ENCODE data around the gene TPRG1L.

TPRG1L gene

DNA sequence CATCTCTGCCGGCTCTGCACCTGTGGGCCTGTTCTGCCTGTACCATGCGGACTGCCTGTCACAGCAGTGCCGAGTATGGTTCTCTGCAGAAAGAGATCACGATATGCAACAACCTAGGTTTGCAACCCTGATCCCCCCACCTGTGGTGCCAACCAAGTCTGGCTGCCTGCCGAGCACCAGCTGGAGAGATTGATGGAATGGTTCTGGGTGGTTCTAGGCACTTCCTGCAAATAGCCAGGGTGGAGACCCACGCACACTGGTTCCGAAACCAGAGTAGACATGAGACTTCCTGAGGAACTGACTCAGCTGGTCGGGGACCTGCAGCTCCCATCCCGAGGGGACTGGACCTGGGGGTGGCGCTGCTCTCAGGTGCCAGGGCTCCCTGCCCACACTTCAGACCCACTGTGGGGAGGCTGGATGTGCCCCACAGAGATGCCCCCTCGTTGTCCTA, 5.4 kb downstream of the TPRG1L start:
- DNase-seq: no peak

- no peak for DNase-seq
Observed at GRCh38 chr1:3630914-3631313, 6.1 kb downstream of the TPRG1L start.

DNA sequence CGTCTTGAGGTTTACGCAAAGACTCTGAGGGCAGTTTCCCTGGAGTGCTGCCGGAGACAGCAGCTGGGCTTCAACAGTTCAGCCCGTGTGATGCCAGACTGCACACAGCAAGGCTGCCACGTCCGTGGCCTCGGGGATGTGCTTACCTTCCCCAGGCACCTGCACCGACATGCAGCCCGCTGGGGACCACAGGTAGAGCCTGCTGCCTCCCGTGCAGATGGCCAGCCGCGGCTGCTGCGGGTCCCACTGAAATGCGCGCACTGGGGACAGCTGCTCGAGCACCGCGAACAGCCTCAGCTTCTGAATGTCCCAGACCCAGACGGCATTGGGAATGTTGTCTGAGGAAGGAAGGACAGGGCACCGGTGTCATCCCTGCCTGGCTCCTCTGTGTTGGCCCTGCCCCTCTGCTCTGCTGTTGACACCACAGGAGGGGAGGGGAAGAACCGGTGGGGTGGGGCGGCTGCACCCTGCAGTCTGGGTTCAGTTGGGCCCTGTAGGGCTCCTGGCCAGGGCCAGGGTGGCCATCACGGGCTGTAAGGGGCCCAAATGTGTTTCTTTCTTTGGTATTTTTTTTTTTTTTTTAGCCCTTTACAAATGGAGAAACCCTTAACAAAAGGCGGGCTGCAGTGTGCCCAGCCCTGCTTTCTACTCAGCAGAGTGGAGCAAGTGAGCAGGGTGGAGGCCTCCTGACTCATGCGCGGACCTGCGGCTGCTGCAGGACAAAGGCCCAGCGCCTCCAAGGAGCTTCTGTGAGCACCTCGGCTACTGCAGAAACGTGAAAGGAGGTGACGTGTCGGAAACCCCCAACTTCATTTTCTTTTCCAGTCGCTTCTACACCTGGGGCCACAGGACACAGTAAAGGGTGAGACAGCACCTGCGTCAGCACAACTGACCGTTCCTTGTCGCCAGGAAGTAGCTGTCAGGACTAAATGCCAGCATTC, 6.8 kb downstream of the TPRG1L start:
- no peak for DNase-seq

DNA sequence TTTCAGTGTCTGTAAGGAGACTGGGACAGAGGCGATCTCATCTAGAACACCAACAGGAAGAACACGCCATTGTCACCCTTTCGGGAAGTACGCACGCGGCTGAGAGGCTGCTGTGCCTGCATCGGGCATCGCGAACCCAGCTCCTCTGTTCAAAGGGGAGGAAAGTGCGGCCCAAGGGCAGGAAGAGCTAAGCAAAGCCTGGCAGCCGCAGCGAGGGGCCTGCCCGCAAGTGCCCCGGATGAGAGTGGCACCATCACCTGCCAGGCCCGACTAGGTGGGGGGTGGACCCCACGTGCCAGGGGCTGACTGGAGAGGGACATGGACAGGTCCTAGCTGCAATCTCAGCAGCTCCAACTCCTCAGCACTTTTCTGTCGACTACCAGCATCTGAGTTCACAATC, 7.5 kb downstream of the TPRG1L start:
- no peak for DNase-seq

DNA sequence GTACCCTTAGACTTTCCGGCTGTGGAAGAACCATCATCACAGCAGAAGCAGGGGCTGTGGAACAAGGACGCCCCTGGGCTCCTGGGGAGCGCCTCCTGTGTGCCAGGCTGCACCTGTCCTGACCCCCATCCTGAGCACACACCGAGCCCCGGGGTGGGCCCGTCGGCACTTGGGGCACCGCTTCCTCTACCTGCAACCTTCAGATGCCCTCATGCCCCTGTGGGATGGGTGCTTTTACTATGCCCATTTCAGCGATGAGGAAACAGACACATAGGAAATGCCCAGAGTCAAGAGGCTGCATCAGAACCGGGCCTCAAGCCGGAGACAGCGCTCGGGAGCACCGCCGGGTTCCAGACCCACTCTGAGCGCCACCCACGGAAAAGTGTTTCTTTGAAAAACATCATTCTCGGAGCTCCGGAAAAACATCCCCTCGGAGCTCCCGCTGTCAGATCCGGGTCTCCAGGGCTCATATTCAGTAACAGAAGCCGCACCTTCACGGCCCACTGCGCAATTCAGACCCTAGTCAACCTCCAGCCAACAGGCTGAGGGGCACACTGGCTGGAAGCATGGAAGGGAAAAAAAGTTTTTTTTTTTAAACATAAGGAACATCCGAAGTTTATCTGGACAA, 8.0 kb downstream of the TPRG1L start:
- no peak for DNase-seq

DNA sequence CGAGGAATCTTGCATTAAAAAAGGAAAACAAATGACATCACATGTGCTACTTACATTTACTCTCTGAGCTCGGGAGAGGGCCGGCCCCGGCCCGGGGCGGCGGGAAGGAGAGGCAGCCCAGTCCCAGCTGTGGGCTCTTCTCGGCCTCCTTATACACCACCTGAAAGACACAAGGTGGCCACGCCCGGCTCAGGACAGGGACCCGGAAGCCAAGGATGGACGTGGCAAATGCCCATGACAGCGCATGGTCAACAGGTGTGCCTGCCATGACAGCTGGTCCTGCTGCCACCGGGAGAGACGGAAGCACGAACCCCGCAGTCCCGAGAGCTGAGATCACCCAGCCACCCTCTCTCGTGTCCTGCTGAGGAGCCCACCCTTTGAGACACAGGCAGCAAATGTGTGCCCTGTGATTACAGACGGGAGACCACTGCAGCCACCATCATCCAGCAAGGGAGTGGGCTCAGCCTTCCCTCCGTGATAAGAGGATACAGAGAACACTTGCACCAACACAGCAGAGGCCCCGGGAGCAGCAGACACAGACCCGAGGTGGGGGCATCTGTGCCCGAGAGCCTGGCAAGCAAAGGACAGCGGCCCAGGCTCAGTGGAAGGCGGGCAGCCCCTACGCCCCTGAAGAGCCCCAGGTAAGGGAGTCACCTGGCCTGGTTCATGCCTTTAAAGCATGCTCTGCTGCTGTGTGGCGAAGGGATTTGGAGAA, 8.7 kb downstream of the TPRG1L start:
- DNase-seq: no peak

DNA sequence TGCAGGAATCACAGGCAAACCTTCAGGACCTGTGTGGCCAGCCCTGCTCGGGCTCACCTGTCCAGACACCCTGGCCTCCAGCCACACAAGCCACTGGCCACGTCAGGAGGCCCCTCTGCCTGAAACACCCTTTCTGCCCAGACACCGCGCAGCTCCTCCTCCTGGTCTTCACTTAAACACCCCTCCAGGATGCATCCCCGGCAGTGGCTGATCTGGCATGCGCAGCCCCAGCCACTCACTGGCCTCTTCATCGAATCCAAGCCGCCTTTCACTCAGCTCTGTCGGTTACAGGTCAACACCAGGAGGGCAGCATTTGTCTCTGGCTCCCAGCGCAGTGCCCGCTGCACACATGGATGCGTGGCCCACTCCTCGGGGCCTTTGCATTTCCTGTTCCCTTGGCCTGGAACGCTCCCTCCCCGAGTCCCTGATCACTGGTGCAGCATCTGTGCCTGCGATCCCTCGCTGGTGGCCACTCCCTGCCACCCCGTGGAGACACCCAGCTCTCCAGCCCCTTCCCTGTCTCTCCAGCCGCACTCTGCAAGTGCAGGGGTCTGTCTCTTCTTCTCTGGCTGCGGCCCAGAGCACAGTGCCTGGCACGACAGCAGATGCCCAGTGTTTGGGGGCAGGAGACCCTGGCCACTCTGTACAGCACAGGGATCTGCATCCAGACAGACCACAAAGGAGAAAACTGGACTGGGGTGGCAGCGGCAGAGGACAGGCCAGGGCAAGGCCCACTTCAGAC, 9.4 kb downstream of the TPRG1L start:
- DNase-seq: no peak

- DNase-seq: no peak
Observed at GRCh38 chr1:3636080-3636479, 11.3 kb downstream of the TPRG1L start.

DNA sequence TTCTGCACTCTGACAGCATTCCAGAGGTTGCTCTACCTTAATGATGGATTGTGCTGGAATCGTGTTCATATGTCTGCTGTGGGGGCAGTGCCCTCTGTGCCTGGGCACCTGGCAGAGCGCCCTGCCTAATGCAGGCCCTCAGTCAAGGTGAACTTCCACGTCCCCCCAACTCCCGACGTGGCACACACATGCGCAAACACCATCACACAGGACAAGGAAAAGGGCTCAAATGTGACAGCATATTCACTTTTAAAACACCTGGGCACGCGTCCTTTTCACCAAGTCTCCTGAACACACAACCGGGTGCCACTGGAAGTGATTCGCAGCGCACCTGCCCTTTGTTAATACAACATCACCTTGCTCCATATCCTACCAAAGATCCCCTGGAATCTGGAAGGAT, 11.7 kb downstream of the TPRG1L start:
- DNase-seq: no peak

DNA sequence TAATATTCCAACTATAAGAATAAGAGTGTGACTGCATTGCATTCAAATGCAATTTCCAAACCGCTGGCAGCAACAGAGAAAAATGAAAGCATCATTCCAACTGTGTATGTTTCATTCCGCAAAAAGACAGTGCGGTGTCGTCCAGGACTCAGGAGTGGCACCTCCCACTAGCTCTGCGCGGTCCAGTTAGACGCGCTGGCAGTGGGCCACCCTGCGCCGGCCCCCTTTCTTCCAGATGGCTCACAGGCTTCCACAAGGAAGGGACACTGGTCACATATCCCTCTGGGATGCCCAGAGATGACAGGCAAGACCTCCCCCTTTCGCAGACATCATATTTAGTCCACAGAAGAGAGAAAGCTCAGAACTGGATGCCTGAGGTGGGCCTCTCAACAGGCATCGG, 13.2 kb downstream of the TPRG1L start:
- DNase-seq: no peak

DNA sequence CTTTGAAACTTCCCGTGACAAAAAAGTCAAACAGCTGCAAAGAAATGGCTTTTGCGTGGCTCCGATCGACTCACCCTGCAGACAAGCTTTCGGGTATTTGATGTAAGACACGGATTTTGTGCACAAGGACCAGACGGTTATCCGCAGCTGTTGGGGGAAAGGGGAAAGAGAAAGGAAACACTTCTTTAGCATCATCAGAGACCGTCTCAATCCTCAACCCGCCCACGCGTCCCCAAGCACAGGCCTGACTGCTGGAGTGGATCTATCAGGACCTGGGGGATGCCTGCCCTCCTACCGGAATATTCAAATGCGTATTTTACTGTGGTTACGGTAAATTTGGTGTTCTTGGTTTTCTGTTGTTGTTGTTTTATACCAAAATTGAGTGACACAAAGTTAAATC, 13.9 kb downstream of the TPRG1L start:
- DNase-seq: no peak

GRCh38 chr1:3639397-3639911, 14.6 kb downstream of the TPRG1L start:
- DNase-seq: no peak

DNA sequence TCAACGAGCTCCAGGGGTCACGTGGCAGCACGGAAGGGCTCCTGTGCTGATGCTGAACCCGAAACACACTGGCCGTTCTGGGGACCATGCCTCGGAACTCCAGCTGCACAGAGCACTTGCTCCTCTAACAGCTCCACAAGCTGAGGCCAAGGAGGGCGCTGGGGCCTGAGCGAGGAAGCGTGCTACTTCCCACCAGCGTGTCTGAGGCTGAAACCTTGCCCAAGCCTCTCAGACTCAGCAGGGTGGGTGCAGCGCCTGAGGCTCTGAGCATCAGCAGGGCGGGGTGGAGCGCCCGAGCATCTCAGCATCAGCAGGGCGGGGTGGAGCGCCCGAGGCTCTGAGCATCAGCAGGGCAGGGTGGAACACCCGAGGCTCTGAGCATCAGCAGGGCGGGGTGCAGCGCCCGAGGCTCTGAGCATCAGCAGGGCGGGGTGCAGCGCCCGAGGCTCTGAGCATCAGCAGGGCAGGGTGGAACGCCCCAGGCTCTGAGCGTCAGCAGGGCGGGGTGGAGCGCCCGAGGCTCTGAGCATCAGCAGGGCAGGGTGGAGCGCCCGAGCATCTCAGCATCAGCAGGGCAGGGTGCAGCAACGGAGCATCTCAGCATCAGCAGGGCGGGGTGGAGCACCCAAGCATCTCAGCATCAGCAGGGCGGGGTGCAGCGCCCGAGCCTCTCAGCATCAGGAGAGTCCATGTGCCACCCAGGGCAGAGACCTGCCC, 15.5 kb downstream of the TPRG1L start:
- DNase-seq: no peak

DNA sequence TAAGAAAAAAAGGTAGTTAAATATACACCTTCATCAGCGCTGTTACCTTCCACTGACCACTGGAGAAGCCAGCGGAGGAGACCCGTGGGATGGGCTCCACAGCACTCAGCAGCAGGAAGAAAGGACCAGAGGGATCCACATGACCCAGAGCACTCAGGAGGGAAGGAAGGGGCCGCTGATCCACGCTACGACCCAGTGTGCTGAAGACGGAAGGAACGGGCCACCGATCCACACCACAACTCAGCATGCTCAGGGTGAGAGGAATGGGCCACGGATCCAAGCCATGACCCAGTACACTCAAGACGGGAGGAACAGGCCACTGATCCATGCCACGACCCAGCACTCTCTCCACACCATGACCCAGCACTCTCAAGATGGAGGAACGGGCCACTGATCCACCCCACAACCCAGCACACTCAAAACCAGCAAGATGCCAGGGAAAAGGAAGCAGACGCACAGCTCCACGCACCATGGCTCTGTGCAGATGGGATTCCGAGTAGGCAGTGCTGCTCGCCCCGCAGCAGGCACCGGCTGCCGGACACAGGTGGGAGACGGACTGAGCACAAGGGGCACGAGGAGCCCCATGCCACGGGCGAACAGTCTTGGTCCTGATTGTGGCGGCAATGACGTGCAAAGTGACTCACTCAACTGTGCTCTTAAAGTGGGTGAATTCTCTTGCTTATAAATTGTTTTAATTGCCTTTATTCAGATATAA, 16.4 kb downstream of the TPRG1L start:
- DNase-seq: no peak

- DNase-seq: no peak
Observed at GRCh38 chr1:3641816-3642215, 17.0 kb downstream of the TPRG1L start.

GRCh38 chr1:3642919-3643675, 18.3 kb downstream of the TPRG1L start:
- DNase-seq: no peak

GRCh38 chr1:3644273-3644672, 19.5 kb downstream of the TPRG1L start:
- DNase-seq: no peak

DNA sequence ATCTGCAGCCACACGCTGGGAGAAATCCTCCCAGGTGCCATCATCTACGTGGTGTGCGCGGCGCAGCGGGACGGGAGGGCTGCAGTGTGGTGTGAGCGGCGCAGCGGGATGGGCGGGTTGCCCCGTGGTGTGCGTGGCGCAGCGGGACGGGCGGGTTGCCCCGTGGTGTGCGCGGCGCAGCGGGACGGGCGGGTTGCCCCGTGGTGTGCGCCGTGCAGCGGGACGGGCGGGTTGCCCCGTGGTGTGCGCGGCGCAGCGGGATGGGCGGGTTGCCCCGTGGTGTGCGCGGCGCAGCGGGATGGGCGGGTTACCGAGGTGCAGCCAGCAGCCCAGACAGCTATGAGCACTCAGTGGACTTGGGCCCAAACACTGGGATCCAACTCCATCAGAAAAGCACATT, 20.4 kb downstream of the TPRG1L start:
- no peak for DNase-seq

GRCh38 chr1:3645666-3646355, 21.0 kb downstream of the TPRG1L start:
- DNase-seq: no peak

DNA sequence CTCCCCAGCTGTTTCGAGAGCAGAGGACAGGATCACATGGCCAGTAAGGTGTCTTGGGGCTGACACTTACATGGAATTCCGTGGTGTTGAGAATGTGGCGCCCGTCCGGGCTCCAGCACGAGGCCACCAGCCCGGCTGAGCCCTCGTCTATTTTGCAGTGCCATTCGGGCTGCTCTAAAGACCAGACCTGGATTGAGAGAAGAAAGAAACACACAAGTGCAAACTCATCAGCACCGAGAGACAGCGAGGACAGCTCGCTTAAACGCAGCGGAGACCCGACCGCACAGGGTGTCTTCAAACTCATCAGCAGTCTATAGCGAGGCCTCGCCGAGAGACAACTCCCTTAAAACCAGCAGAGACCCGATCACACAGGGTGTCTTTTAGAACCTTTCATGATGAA, 21.8 kb downstream of the TPRG1L start:
- no peak for DNase-seq

Measured in NK-92 treated with Interleukin-12 subunit alpha and Interleukin-12 subunit beta, amount 100 ng/mL, for 24 hours (cell line).